Measurements from ENCODE around the gene MIS18BP1. TPM values are rescaled to one million over a fixed set of nuclear protein-coding genes. Genes with fewer than 3 reads are reported as not detected.
"Not testable (repeated sequence)": the region's sequence is repeated elsewhere in the genome, so short reads cannot be mapped to it uniquely, and the experiment has no call there.

MIS18BP1 gene
- polyA plus RNA-seq, 1 experiment = 8.3 TPM

GRCh38 chr14:45222485-45223262 is 30.3 kb downstream of the MIS18BP1 start:
- H3K27me3 ChIP-seq (ENCODE audit: control insufficient read depth, insufficient read depth, low read length) = no peaks in the 10 kb centered on the region
- no peak for TF ChIP-seq CTCF (IDR thresholded peaks at IDR 0.05; ENCODE audit: insufficient read depth, low read depth, low read length)
- no peak for DNase-seq (ENCODE audit: low read depth)
- POLR2A ChIA-PET = no interaction called here
- CTCF ChIA-PET = interaction anchor here (0.8 to 2.0 kb wide), 2 partner anchors 10 to 20 kb away, joined by 3 to 5 read pairs; no protein-coding TSS in a partner anchor
- no peak overlapping the region for H3K4me3 ChIP-seq (ENCODE audit: low read depth, low read length)
- H3K36me3 ChIP-seq (ENCODE audit: control insufficient read depth, insufficient read depth, low read length) = no peaks in the 10 kb centered on the region

GRCh38 chr14:45214341-45214740 is 38.7 kb downstream of the MIS18BP1 start:
- DNase-seq (ENCODE audit: low read depth); CTCF ChIA-PET; H3K4me3 ChIP-seq (ENCODE audit: low read depth, low read length); H3K36me3 ChIP-seq (ENCODE audit: control insufficient read depth, insufficient read depth, low read length); H3K27me3 ChIP-seq (ENCODE audit: control insufficient read depth, insufficient read depth, low read length); POLR2A ChIA-PET: not testable (repeated sequence)

GRCh38 chr14:45213716-45214115 is 39.3 kb downstream of the MIS18BP1 start:
- POLR2A ChIA-PET; H3K4me3 ChIP-seq (ENCODE audit: low read depth, low read length); H3K27me3 ChIP-seq (ENCODE audit: control insufficient read depth, insufficient read depth, low read length); DNase-seq (ENCODE audit: low read depth); CTCF ChIA-PET; H3K36me3 ChIP-seq (ENCODE audit: control insufficient read depth, insufficient read depth, low read length): not testable (repeated sequence)

GRCh38 chr14:45212231-45212630 is 40.8 kb downstream of the MIS18BP1 start:
- no peak for TF ChIP-seq CTCF (IDR thresholded peaks at IDR 0.05; ENCODE audit: insufficient read depth, low read depth, low read length)
- no peaks in the 10 kb centered on the region for H3K36me3 ChIP-seq (ENCODE audit: control insufficient read depth, insufficient read depth, low read length)
- no peak overlapping the region for H3K4me3 ChIP-seq (ENCODE audit: low read depth, low read length)
- ChIA-PET CTCF (interaction anchor here (2.1 kb wide), 1 partner anchor 11 kb away, joined by 5 read pairs; no protein-coding TSS in a partner anchor), POLR2A (no interaction called here)
- DNase-seq (ENCODE audit: low read depth) = no peak
- no peaks in the 10 kb centered on the region for H3K27me3 ChIP-seq (ENCODE audit: control insufficient read depth, insufficient read depth, low read length)

- CTCF ChIA-PET = interaction anchor here (1.1 to 2.1 kb wide), 2 partner anchors 12 kb away, joined by 3 to 5 read pairs; no protein-coding TSS in a partner anchor
- H3K4me3 ChIP-seq (ENCODE audit: low read depth, low read length) = no peak overlapping the region
- no peak for DNase-seq (ENCODE audit: low read depth)
- H3K36me3 ChIP-seq (ENCODE audit: control insufficient read depth, insufficient read depth, low read length) = 0 out of 2 replicates have a peak, but pooled peaks cover 1% of the 10 kb centered on the region
- no peak for TF ChIP-seq CTCF (IDR thresholded peaks at IDR 0.05; ENCODE audit: insufficient read depth, low read depth, low read length)
- H3K27me3 ChIP-seq (ENCODE audit: control insufficient read depth, insufficient read depth, low read length) = no peaks in the 10 kb centered on the region
- POLR2A ChIA-PET = interaction anchor here (0.5 kb wide), 1 partner anchor 17 kb away, joined by 4 read pairs; no protein-coding TSS in a partner anchor
These were observed 41.7 kb downstream of the MIS18BP1 start for GRCh38 chr14:45211295-45211694.

- TF ChIP-seq CTCF (IDR thresholded peaks at IDR 0.05; ENCODE audit: insufficient read depth, low read depth, low read length) = no peak
- CTCF ChIA-PET = no interaction called here
- no peak overlapping the region for H3K4me3 ChIP-seq (ENCODE audit: low read depth, low read length)
- H3K36me3 ChIP-seq (ENCODE audit: control insufficient read depth, insufficient read depth, low read length) = 0 out of 2 replicates have a peak, but pooled peaks cover 1% of the 10 kb centered on the region
- DNase-seq (ENCODE audit: low read depth) = no peak
- POLR2A ChIA-PET = no interaction called here
- no peaks in the 10 kb centered on the region for H3K27me3 ChIP-seq (ENCODE audit: control insufficient read depth, insufficient read depth, low read length)
These were observed 42.8 kb downstream of the MIS18BP1 start for GRCh38 chr14:45210159-45210558.

Measured in BJ (cell line).